ENCODE measurements around the gene RARRES1.
A peak's percentile ranks its signal among the peaks of the same experiment; 100 is the strongest.

The RARRES1 gene, protein sequence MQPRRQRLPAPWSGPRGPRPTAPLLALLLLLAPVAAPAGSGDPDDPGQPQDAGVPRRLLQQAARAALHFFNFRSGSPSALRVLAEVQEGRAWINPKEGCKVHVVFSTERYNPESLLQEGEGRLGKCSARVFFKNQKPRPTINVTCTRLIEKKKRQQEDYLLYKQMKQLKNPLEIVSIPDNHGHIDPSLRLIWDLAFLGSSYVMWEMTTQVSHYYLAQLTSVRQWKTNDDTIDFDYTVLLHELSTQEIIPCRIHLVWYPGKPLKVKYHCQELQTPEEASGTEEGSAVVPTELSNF

GRCh38 chr3:158731938-158732855, at the start of gene RARRES1:
TSS of gene RARRES1 (minus strand) at chr3:158732457. CDS start at chr3:158732415, 42 bp downstream.
- TF ChIP-seq, protein P1, sequence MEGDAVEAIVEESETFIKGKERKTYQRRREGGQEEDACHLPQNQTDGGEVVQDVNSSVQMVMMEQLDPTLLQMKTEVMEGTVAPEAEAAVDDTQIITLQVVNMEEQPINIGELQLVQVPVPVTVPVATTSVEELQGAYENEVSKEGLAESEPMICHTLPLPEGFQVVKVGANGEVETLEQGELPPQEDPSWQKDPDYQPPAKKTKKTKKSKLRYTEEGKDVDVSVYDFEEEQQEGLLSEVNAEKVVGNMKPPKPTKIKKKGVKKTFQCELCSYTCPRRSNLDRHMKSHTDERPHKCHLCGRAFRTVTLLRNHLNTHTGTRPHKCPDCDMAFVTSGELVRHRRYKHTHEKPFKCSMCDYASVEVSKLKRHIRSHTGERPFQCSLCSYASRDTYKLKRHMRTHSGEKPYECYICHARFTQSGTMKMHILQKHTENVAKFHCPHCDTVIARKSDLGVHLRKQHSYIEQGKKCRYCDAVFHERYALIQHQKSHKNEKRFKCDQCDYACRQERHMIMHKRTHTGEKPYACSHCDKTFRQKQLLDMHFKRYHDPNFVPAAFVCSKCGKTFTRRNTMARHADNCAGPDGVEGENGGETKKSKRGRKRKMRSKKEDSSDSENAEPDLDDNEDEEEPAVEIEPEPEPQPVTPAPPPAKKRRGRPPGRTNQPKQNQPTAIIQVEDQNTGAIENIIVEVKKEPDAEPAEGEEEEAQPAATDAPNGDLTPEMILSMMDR (conservative IDR thresholded peaks at IDR 0.05): no peak
- H3K27ac ChIP-seq: peak within 1 kb of the TSS; percentile 57; the same call in 1 of the 2 replicates

DNA sequence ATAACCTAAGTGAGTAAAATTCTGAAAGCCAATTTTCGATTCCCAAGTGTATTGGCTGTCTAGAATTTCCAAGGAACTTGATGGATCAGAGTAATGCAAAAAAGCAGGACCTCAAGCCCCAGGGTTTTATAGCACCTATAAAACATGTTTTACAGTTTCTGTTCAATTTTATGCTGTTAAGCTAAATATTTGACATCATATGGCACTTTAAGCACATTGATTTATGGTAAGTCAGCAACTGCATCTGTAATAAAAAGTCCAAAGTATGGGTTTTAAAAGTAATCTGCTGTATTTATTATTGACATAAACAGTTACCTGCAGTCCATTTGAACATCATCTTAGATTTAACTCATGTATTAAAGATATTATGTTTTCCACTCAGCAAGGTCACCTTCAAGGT, 49.6 kb upstream of the RARRES1 start:
- H3K27ac ChIP-seq: no peak overlapping the region
- TF ChIP-seq, protein P1 (conservative IDR thresholded peaks at IDR 0.05): no peak

GRCh38 chr3:158781191-158781590, 48.9 kb upstream of the RARRES1 start:
- TF ChIP-seq, protein P1 (conservative IDR thresholded peaks at IDR 0.05): no peak
- H3K27ac ChIP-seq: no peak overlapping the region

DNA sequence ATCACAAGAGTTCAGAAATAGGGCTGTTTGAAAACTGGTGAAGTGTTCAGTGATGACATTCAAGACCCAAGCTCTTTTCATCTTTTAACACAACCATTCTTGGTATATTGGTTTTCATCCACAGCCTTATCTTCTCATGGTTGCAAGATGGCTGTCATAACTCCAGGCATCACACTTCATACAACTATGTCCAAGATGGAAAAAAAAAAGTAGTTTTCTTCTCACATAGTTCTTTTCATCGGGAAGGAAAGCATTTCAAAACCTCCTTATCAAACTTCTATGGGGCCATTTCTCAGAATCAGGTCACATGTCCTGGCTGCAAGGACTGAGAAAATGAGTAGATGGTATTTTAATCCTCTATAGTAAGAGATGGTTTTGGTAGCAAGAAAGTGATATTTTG, 48.5 kb upstream of the RARRES1 start:
- TF ChIP-seq, protein P1 (conservative IDR thresholded peaks at IDR 0.05): no peak

GRCh38 chr3:158777161-158777873, 45.1 kb upstream of the RARRES1 start:
- TF ChIP-seq, protein P1 (conservative IDR thresholded peaks at IDR 0.05): no peak
- H3K27ac ChIP-seq: no peak overlapping the region

More for the DNA sequence above, 48.5 kb upstream of the RARRES1 start:
- H3K27ac ChIP-seq: no peak overlapping the region

- no peak overlapping the region for H3K27ac ChIP-seq
- TF ChIP-seq, protein P1 (conservative IDR thresholded peaks at IDR 0.05): no peak
Observed at GRCh38 chr3:158776531-158776930, 44.3 kb upstream of the RARRES1 start.
